IMR-90 (cell line): ENCODE results near the gene HOXB2. TPM values are rescaled to one million over a fixed set of nuclear protein-coding genes. Genes with fewer than 3 reads are reported as not detected.

Source experiments
- ATAC-seq: fragments of 200-7000 bp; cut with Tn5 transposase; 2 replicates; pipeline ENCODE4 v1.9.1; 2020; ENCODE audit warnings: low read depth, mild to moderate bottlenecking, moderate library complexity
- BruUV-seq: library from RNA; stranded (reverse); fragments of 400-500 nt; replicated peaks from 2 replicates; lab custom pipeline; 2021; lab: Mats Ljungman, UMichigan
- CTCF ChIA-PET: fragments of 300-600 bp; formaldehyde crosslinking; extraction: SDS; loops from one replicate; lab custom pipeline; 2021; ENCODE audit warnings: antibody characterized with exemption; lab: Yijun Ruan, JAX
- POLR2A ChIA-PET: fragments of 300-600 bp; sonication (Branson Sonifier 250); formaldehyde crosslinking; loops from one replicate; lab custom pipeline; 2022; ENCODE audit warnings: antibody characterized with exemption; ENCODE audit not compliant: unreplicated experiment; lab: Charles Lee
- DNase-seq: peaks from one replicate; pipeline ENCODE4 v3.0.0; 2013
- H2AFZ ChIP-seq: replicated peaks from 2 replicates; pipeline ENCODE3; 2013; ENCODE audit warnings: low read length, mild to moderate bottlenecking; ENCODE audit not compliant: poor library complexity
- H2AK5ac ChIP-seq: 2 replicates; pipeline ENCODE4 v1.6.1; 2013; ENCODE audit warnings: low read depth, low read length, inconsistent platforms
- H2AK9ac ChIP-seq: replicated peaks from 2 replicates; pipeline ENCODE3; 2013; ENCODE audit warnings: mild to moderate bottlenecking, low read depth, low read length, moderate library complexity; ENCODE audit not compliant: poor library complexity
- H2BK120ac ChIP-seq: 2 replicates; pipeline ENCODE4 v1.6.1; 2013; ENCODE audit warnings: low read depth, low read length, inconsistent platforms
- H2BK15ac ChIP-seq: 3 replicates; pipeline ENCODE4 v1.6.1; 2013; ENCODE audit warnings: low read depth, low read length, inconsistent platforms
- H2BK20ac ChIP-seq: 2 replicates; pipeline ENCODE4 v1.6.1; 2013; ENCODE audit warnings: low read depth, mild to moderate bottlenecking, inconsistent platforms, low read length, moderate library complexity
- H2BK5ac ChIP-seq: 2 replicates; pipeline ENCODE4 v1.6.1; 2013; ENCODE audit warnings: mild to moderate bottlenecking, low read depth, low read length, inconsistent platforms; ENCODE audit not compliant: poor library complexity, severe bottlenecking
- H3K14ac ChIP-seq: replicated peaks from 2 replicates; pipeline ENCODE4 v1.6.1; 2013; ENCODE audit warnings: low read depth, low read length, inconsistent platforms
- H3K18ac ChIP-seq: 2 replicates; pipeline ENCODE4 v1.6.1; 2013; ENCODE audit warnings: low read depth, low read length, control low read depth
- H3K23ac ChIP-seq: 2 replicates; pipeline ENCODE4 v1.6.1; 2013; ENCODE audit warnings: low read depth, low read length, inconsistent platforms
- H3K27ac ChIP-seq: 2 replicates; pipeline ENCODE4 v1.5.1; 2013; ENCODE audit warnings: mild to moderate bottlenecking, control low read depth, low read length; ENCODE audit not compliant: insufficient read depth
- H3K27me3 ChIP-seq: 2 replicates; pipeline ENCODE4 v1.6.1; 2013; ENCODE audit warnings: low read length; ENCODE audit not compliant: control insufficient read depth, insufficient read depth
- H3K36me3 ChIP-seq: 2 replicates; pipeline ENCODE4 v1.6.1; 2013; ENCODE audit warnings: low read length, mixed read lengths; ENCODE audit not compliant: control insufficient read depth, insufficient read depth
- H3K4ac ChIP-seq: 2 replicates; pipeline ENCODE4 v1.6.1; 2013; ENCODE audit warnings: low read depth, low read length, inconsistent platforms
- H3K4me1 ChIP-seq: 2 replicates; pipeline ENCODE4 v1.6.1; 2013; ENCODE audit warnings: low read length, mixed read lengths; ENCODE audit not compliant: control insufficient read depth, insufficient read depth
- H3K4me2 ChIP-seq: 2 replicates; pipeline ENCODE4 v1.6.1; 2013; ENCODE audit warnings: low read depth, mild to moderate bottlenecking, control low read depth, low read length, moderate library complexity
- H3K4me3 ChIP-seq: 2 replicates; pipeline ENCODE4 v1.5.1; 2013; ENCODE audit warnings: low read depth, mild to moderate bottlenecking, control low read depth, low read length, moderate library complexity; ENCODE audit not compliant: insufficient read depth
- H3K56ac ChIP-seq: 2 replicates; pipeline ENCODE4 v1.6.1; 2013; ENCODE audit warnings: low read length, inconsistent platforms; ENCODE audit not compliant: insufficient read depth; ENCODE audit errors: extremely low read depth
- H3K79me1 ChIP-seq, 2 experiments: 2 replicates each; pipeline ENCODE4 v1.6.1; 2013; ENCODE audit warnings: low read length in 2 of 2, inconsistent platforms in 1 of 2, low read depth in 1 of 2
- H3K9ac ChIP-seq: 2 replicates; pipeline ENCODE4 v1.6.1; 2013; ENCODE audit warnings: low read depth, low read length, control low read depth
- H3K9me1 ChIP-seq: 2 replicates; pipeline ENCODE4 v1.6.1; 2013; ENCODE audit warnings: low read length, inconsistent platforms; ENCODE audit not compliant: insufficient read depth
- H3K9me3 ChIP-seq: 2 replicates; pipeline ENCODE4 v1.6.1; 2013; ENCODE audit warnings: low read length; ENCODE audit not compliant: control insufficient read depth, insufficient read depth
- H4K20me1 ChIP-seq: 2 replicates; pipeline ENCODE4 v1.6.1; 2013; ENCODE audit warnings: low read length, inconsistent platforms; ENCODE audit not compliant: insufficient read depth
- H4K5ac ChIP-seq: 2 replicates; pipeline ENCODE4 v1.6.1; 2013; ENCODE audit warnings: mild to moderate bottlenecking, low read depth, low read length, control low read depth
- H4K8ac ChIP-seq, 2 experiments: 2 replicates each; pipeline ENCODE4 v1.6.1; 2013; ENCODE audit warnings: low read depth in 2 of 2, low read length in 2 of 2, control low read depth in 1 of 2, inconsistent platforms in 1 of 2
- H4K91ac ChIP-seq: 2 replicates; pipeline ENCODE4 v1.6.1; 2013; ENCODE audit warnings: low read depth, low read length, inconsistent platforms; ENCODE audit not compliant: insufficient read depth
- BHLHE40 ChIP-seq: fragments of 150-350 bp; IDR thresholded peaks from 2 replicates; pipeline ENCODE4 v1.6.1; 2016; ENCODE audit warnings: mild to moderate bottlenecking, low read depth, low read length
- CEBPB ChIP-seq: IDR thresholded peaks from 2 replicates; pipeline ENCODE4 v1.6.1; 2012; ENCODE audit warnings: low read depth, low read length, improper control_type of control experiment
- CHD1 ChIP-seq: IDR thresholded peaks from 2 replicates; pipeline ENCODE4 v1.6.1; 2012; ENCODE audit warnings: low read depth, low read length, improper control_type of control experiment
- FOS ChIP-seq: fragments of 150-350 bp; IDR thresholded peaks from 2 replicates; pipeline ENCODE4 v1.6.1; 2016; ENCODE audit warnings: low read depth, low read length
- MAFK ChIP-seq: IDR thresholded peaks from 2 replicates; pipeline ENCODE4 v1.6.1; 2012; ENCODE audit warnings: low read depth, low read length, improper control_type of control experiment
- MAZ ChIP-seq: IDR thresholded peaks from 2 replicates; pipeline ENCODE4 v1.6.1; 2012; ENCODE audit warnings: low read depth, mild to moderate bottlenecking, low read length, improper control_type of control experiment, moderate library complexity, borderline replicate concordance
- MXI1 ChIP-seq: IDR thresholded peaks from 2 replicates; pipeline ENCODE4 v1.6.1; 2012; ENCODE audit warnings: low read depth, mild to moderate bottlenecking, low read length, moderate library complexity, borderline replicate concordance
- NFE2L2 ChIP-seq: fragments of 150-350 bp; IDR thresholded peaks from 2 replicates; pipeline ENCODE4 v1.6.1; 2016; ENCODE audit warnings: low read depth, mild to moderate bottlenecking, low read length
- POLR2A ChIP-seq: IDR thresholded peaks from 2 replicates; pipeline ENCODE4 v1.6.1; 2012; ENCODE audit warnings: mild to moderate bottlenecking, low read depth, low read length
- RAD21 ChIP-seq: IDR thresholded peaks from 2 replicates; pipeline ENCODE4 v1.6.1; 2012; ENCODE audit warnings: low read length, improper control_type of control experiment
- RCOR1 ChIP-seq: IDR thresholded peaks from 2 replicates; pipeline ENCODE4 v1.6.1; 2012; ENCODE audit warnings: mild to moderate bottlenecking, low read length, improper control_type of control experiment; ENCODE audit not compliant: insufficient replicate concordance
- RFX5 ChIP-seq: IDR thresholded peaks from 2 replicates; pipeline ENCODE4 v1.8.0; 2012; ENCODE audit warnings: low read depth, mild to moderate bottlenecking, low read length, moderate library complexity
- SMC3 ChIP-seq: fragments of 150-350 bp; IDR thresholded peaks from 2 replicates; pipeline ENCODE4 v1.6.1; 2016; ENCODE audit warnings: low read depth, mild to moderate bottlenecking, antibody characterized with exemption, low read length, moderate library complexity
- WGBS, 2 experiments: methylation state at CpG; one replicate each; pipeline versions ENCODE4 v1.1.5 to v1.1.7; 2013; ENCODE audit warnings: missing lambda C conversion rate in 2 of 2; ENCODE audit not compliant: insufficient read length in 1 of 2; ENCODE audit errors: extremely low coverage in 2 of 2; 5-methylcytosine and 5-hydroxymethylcytosine counted together
- dilution Hi-C: fragments of 300-500 bp; cut with HindIII; formaldehyde crosslinking; loops from one replicate; pipeline ENCODE4 v1.14.3; 2018; ENCODE audit warnings: low sequenced_read_pairs; ENCODE audit not compliant: unreplicated experiment
- in situ Hi-C: fragments of 300-500 bp; cut with MboI; formaldehyde crosslinking; loops from 3 replicates; pipeline ENCODE4 v1.14.3; 2019; ENCODE audit warnings: low sequenced_read_pairs, inconsistent platforms, mixed read lengths
- intact Hi-C: fragments of 100-400 bp; cut with micrococcal nuclease; formaldehyde crosslinking; loops from 2 replicates; pipeline ENCODE4 v1.10.0; 2022
- polyA plus RNA-seq, 3 experiments: library from polyadenylated mRNA; depleted of rRNA; stranded (reverse); fragments of >200 nt; gene quantifications; 2 replicates each; pipeline ENCODE4 v1.2.3, GENCODE V29; 2012; ENCODE audit warnings: low replicate concordance in 1 of 3
- total RNA-seq: library from RNA; depleted of rRNA; stranded (reverse); fragments of >200 nt; gene quantifications from 2 replicates; pipeline ENCODE4 v1.2.3, GENCODE V29; 2012
- TF ChIP-seq, protein P1 (sequence below): fragments of 150-350 bp; IDR thresholded peaks from 2 replicates; pipeline ENCODE4 v1.6.1; 2017; ENCODE audit warnings: mild to moderate bottlenecking, antibody characterized with exemption, low read length, low read depth
- TF ChIP-seq, protein P2 (sequence below): fragments of 150-350 bp; IDR thresholded peaks from 2 replicates; pipeline ENCODE4 v1.6.1; 2016; ENCODE audit warnings: low read depth, mild to moderate bottlenecking, low read length, moderate library complexity, borderline replicate concordance

HOXB2 gene
- total and polyA plus RNA-seq, 2 of the 4 experiments (the other 2 are of a cell fraction) = 2.7 to 29.9 TPM

DNA sequence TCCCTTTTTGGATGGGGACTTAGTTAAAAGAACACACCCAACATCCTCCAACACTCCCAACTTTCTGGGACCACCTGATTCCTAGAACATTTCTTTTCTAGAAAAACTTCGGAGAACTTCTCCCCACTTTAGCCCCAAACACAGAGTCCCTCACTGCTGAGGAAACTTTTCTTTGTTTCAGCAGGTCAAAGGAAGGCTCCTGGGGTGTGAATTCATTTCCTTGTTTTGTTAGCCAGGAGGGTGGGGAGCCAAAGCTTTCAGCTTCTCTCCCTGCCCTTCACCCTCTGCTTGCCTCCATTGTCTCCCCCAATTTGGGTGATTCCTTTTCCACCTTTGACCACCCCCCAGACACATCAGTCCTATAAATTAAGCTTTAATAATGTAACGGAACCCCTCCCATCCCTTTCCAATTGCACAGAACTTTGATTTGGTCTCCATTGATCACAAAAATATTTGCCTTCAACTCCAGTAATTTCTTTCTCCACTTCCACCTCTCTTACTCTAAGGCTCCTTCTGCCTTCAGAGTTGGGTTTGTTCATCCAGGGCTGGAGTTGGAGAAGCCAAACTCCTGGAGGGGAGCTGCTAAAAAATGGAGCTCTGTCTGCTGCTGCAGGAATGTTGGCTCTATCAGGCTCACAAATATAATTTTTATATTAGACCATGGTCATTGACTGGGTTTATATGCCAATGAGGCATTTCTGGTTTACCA is 22.9 kb upstream of the HOXB2 start (continued):
- no peak for TF ChIP-seq BHLHE40
- no peak for TF ChIP-seq MAZ
- no peak for TF ChIP-seq SMC3
- no peak for TF ChIP-seq POLR2A
- TF ChIP-seq MAFK = no peak
- TF ChIP-seq RCOR1 = no peak

DNA sequence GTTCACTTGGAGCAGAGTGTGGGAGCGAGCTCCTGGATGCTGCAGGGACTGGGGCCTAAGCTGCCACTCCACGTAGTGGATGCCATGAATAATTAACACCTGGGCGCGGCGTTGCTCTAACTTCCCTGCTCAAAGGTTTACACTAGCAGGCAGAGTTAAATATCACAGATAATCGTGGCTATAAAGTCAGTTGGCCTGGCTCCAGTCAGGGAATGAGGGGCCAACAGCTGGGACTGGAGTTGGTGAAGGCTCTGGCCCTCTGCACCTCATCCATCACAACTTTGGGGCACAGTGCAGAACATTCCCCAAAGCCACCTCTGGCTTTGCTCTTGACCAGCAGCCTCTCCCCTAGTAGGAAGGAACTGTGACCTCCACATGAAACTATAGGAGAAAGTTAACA is 22.3 kb upstream of the HOXB2 start:
- H3K4ac ChIP-seq = peak overlapping the region; percentile 99
- dilution Hi-C loops = no loop called here
- peak overlapping the region; percentile 96 for H4K91ac ChIP-seq
- H2BK20ac ChIP-seq = peak overlapping the region; percentile 48
- no peak for DNase-seq
- H4K5ac ChIP-seq = peak overlapping the region; percentile 47
- H3K18ac ChIP-seq = peak overlapping the region; percentile 64
- H3K23ac ChIP-seq = peak overlapping the region; percentile 99
- no peaks in the 10 kb centered on the region for H3K9me3 ChIP-seq
- peaks cover 20% of the 10 kb centered on the region for H3K9me1 ChIP-seq
- 0 out of 2 replicates have a peak overlapping the region, but pooled peaks have one; percentile 46 for H3K56ac ChIP-seq
- peak overlapping the region; percentile 83 for H2BK120ac ChIP-seq
- H2BK5ac ChIP-seq = peak overlapping the region; percentile 99
- no TSS peak for BruUV-seq
- H3K27me3 ChIP-seq = no peaks in the 10 kb centered on the region
- H3K27ac ChIP-seq = peak overlapping the region; percentile 93
- H3K79me1 ChIP-seq = peaks cover 0 to 13% of the 10 kb centered on the region in 2 experiments; a peak in 1 of 4 replicates
- peaks cover 20% of the 10 kb centered on the region for H4K20me1 ChIP-seq
- H3K4me3 ChIP-seq = no peak overlapping the region
- ATAC-seq = no peak
- ChIA-PET POLR2A (interaction anchor here (0.8 to 1.3 kb wide), 2 partner anchors 9 to 26 kb away, joined by 3 to 4 read pairs; no protein-coding TSS in a partner anchor), CTCF (no interaction called here)
- peak overlapping the region; percentile 89 for H2BK15ac ChIP-seq
- H3K4me1 ChIP-seq = peaks cover 56% of the 10 kb centered on the region
- intact Hi-C loops = no loop called here
- H3K36me3 ChIP-seq = peaks cover 47% of the 10 kb centered on the region; the same call in 1 of the 2 replicates
- H3K9ac ChIP-seq = peak overlapping the region; percentile 92
- H3K4me2 ChIP-seq = peak overlapping the region; percentile 83
- peak overlapping the region; percentile 12 for H2AFZ ChIP-seq
- H3K14ac ChIP-seq = peak overlapping the region; percentile 95
- in situ Hi-C loops = no loop called here
- 0% methylated on average over 1 of the region's 6 CpGs; no CpG with 5 or more reads in 1 of the 2 experiments for WGBS, 2 experiments
- H2AK5ac ChIP-seq = peak overlapping the region; percentile 78
- H4K8ac ChIP-seq = peak overlapping the region; percentile 77 to 92
- H2AK9ac ChIP-seq = peak overlapping the region; percentile 75
- TF ChIP-seq RCOR1 (no peak), MAZ (no peak), FOS (no peak), CEBPB (no peak), CHD1 (no peak), NFE2L2 (no peak), BHLHE40 (no peak), POLR2A (no peak), MAFK (no peak), RAD21 (no peak), MXI1 (no peak), RFX5 (no peak), SMC3 (no peak)
- TF ChIP-seq, protein P1, sequence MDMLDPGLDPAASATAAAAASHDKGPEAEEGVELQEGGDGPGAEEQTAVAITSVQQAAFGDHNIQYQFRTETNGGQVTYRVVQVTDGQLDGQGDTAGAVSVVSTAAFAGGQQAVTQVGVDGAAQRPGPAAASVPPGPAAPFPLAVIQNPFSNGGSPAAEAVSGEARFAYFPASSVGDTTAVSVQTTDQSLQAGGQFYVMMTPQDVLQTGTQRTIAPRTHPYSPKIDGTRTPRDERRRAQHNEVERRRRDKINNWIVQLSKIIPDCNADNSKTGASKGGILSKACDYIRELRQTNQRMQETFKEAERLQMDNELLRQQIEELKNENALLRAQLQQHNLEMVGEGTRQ = no peak
- TF ChIP-seq, protein P2, sequence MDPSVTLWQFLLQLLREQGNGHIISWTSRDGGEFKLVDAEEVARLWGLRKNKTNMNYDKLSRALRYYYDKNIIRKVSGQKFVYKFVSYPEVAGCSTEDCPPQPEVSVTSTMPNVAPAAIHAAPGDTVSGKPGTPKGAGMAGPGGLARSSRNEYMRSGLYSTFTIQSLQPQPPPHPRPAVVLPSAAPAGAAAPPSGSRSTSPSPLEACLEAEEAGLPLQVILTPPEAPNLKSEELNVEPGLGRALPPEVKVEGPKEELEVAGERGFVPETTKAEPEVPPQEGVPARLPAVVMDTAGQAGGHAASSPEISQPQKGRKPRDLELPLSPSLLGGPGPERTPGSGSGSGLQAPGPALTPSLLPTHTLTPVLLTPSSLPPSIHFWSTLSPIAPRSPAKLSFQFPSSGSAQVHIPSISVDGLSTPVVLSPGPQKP = no peak
